Vagina (tissue), 2 donors: ENCODE results near the gene WDHD1.

ENCODE experiments used
- CTCF ChIP-seq, 3 experiments: fragments of 450-650 bp in 2 of 3; fragments of 200-600 bp in 1 of 3; sonication (generic) in 1 of 3; IDR thresholded peaks; one replicate each; pipeline ENCODE4 v1.5.1; 2017 to 2019; ENCODE audit warnings: antibody characterized with exemption in 3 of 3, mild to moderate bottlenecking in 2 of 3, moderate library complexity in 2 of 3
- POLR2AphosphoS5 ChIP-seq, 2 donors: sonication (generic); formaldehyde crosslinking; IDR thresholded peaks; one replicate each; pipeline ENCODE4 v1.9.0; 2017; ENCODE audit warnings: antibody characterized with exemption in 2 of 2, mild to moderate bottlenecking in 2 of 2, low read depth in 1 of 2; ENCODE audit not compliant: insufficient read depth in 1 of 2

GRCh38 chr14:54890788-54891187, 136.1 kb downstream of the WDHD1 start:
- no peak for TF ChIP-seq POLR2AphosphoS5 (IDR thresholded peaks at IDR 0.05; ENCODE audit: insufficient read depth in 1 of 2, low read depth in 1 of 2)
- TF ChIP-seq CTCF (IDR thresholded peaks at IDR 0.05) = no peak
